HG02970 (cell line): Measurements from ENCODE around the gene GOLGA6L2.
"Not testable (repeated sequence)": the region's sequence is repeated elsewhere in the genome, so short reads cannot be mapped to it uniquely, and the experiment has no call there.

ENCODE experiments used
- ATAC-seq: cut with Tn5 transposase; IDR thresholded peaks from one replicate; pipeline ENCODE4 v1.9.1; 2021; ENCODE audit warnings: mild to moderate bottlenecking, moderate library complexity, moderate number of reproducible peaks; ENCODE audit not compliant: unreplicated experiment, low FRiP score

Gene GOLGA6L2

DNA sequence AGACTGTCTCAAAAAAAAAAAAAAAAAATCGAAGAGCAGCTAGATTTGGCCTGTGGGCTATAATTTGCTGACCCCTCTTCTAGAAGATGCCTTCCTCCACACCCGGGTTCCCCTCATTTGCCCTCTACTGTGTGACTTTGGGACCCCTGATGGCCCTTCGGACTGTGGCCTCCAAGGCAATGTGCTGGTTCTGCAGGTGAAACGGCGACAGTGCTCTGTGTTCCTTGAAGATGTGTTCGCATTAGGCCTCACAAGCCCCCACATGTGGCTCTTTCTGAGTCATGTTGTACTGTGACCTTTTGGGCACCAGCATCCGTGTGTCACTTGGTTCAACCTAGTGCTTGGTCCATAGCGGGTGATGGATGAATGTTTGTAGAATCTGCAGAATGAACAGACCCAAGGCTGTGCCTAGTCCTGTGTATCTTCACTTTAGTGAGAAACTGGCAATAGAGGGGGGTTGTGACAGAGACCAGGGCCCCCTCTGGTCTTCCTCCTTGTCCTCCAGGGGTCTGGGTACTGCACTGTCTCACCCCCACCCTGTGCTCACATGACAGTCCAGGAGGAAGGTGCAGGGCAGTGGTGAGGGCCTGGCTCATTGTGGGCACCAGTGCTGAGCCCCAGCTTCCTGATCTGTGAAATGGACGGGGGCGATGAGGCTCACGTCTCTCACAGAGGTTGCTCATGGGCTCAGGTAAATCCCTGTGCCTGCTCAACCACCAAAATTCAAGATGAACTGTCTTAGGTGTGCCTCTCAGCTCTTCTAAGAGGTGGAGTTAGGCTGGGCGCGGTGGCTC, 22.7 kb downstream of the GOLGA6L2 start:
- ATAC-seq, result no peak

DNA sequence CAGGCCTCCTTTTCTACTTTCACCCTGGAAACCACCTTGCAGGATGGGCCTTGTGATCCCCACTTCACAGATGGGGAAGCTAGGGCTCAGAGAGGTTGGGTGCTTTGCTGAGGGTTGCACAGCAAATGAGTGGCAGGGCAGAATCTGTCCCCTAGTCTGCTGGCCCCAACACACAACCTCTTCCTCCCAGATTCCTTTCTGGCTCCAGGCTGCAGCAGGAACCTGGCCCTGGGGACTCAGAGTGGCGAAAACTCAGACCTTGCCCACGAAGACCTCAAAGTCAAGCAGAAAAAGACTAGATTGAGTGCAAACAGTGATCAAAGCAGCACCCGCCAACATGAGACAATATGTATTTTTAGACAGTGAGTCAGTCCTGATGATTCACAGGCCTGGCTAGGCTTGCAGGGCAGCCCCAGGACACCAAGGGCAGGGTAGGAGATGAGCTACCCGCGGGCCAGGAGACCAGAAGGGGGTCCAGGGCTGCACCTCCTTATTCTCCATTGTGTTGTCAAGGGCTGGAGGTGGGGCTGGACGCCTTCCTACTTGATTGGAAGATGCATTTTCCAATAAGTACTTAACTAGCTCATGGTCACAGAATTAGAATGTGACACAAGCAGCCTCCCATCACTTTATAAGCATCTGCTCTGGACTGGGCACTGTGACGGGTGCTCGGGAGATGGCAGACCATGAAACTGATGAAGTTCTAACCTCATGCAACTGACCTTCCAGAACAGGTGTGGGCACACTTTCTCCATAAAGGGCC, 23.9 kb downstream of the GOLGA6L2 start:
- ATAC-seq, result no peak

DNA sequence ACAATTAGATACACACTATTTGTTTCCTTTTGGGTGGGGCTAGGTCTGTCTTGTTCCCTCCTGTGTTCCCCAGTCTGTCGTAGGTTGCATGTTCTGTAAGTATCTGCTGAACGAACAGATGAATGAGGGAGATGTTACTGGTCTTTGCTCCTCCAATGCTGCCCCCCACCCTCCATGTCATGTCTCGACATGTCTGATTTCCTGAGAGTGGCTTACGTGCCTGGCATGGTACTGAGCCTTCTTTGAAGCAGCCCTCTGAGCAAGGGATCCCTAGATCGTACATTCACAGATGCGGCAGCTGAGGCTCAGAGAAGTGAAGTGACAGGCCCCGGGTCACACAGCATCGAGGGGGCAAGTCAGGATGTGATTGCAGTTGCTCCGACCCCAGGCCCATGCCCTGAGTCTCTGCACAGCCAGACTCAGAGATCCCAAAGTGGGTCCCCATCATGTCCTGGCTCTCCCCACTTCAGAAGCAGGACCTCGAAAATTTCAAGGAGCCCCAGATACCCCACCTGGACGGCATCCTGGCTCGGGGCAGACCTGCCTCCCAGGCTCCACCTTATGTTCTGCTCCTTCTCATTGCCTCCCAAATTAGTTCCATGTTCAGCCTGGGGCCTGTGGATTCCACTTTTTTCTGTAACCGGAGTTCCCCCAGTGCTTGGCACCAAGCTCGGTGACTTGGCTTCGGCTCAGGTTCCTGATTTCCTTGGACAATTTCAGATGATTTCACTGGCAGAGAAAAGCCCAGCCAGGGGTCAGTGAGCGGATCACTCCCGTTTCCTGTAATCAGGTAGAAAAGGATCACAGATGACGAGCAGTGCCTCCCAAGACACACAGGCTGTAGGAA, 24.7 kb downstream of the GOLGA6L2 start:
- no peak for ATAC-seq

DNA sequence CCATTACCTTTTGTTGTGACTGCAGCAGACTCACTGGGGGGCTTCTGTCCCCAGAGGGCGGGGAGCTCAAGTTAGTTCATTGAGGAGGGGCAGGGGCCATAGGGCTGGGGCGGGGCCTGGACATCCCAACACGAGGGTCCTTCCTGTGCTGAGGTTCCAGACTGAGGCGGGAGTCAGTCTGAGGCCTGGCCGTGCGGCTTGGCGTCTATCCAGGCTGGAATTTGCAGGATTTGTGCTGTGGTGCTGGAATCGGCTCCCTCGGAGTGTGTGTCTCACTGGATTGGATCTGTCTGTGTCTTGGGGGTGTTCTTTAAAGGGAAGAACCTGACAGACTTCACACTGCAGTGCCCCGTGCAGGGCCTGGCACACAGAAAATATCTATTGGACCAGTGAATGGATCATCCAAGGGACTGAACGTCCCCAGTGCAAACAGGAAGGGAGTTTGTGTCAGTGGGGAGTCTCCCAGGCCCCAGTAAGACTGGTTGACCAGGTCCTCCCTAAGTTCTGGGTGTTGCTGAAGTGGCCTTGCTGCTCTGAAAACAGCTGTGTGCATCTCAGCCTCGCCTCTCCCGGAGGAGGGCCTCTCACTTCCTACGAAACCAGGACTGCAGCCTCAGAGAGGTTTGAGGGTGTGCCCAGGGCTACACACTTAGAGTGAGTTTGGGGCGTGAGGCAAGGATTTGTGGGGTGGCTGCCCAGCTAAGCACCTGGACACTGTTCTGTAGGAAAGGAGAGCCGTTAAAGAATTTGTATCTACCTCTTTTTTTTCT, 26.1 kb downstream of the GOLGA6L2 start:
- no peak for ATAC-seq

DNA sequence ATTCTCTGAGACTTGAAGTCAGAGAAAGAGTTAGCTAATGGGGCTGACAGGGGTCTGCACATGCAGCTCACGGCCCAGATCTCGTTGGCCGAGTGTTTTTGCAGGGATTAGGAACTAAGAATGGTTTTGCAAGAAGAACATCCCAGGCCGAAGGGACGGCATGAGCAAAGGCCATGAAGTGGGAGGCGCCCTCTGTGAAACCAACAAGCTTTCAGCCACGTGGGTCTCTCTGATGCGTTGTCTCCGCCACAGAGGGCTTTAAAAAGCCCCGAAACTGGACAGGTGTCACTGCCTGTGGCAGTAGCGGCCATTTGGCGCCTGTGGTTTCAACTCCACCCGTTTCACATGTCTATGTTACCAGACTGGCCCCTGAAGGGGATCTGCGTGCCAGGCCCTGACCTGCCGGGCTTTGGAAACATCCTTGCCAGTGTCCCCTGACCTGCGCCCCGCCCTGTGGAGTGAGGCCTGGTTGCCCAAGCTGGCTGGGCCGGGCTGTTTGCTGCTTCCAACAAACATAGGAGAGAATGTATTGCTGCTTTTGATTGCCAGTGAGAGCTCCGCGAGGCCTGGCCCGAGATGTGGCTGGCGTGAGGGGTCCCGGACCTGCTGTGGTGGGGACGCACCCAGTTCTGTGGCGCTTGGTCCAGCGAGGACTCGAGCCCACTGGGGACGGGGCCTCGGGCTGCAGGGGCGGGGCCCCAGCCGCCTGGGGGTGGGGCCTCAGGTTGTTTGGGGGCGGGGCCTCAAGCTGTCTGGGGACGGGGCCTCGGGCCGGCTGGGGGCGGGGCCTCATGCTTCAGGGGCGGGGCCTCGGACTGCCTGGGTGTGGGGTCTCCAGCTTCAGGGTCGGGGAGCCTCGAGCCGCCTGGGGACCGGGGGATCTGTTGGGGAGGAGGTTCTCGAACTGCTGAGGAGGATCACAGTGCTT, 30.4 kb downstream of the GOLGA6L2 start:
- no peak for ATAC-seq

DNA sequence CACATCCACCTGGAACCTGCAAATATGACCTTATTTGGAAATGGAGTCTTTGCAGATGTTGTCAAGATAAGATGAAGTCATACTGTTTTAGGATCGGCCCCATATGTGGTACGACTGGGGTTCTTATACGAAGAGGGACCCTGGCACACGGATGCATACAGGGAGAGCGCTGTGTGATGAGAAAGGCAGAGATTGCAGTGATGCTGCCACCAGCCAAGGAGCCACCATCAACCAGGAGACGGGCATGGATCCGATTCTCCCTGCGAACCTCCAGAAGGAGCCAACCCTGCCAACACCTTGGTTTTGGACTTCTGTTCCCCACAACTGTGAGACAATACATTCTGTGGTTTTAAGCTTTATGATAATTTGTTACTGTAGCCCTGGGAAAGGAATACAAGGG, 31.2 kb downstream of the GOLGA6L2 start:
- not testable (repeated sequence) for ATAC-seq

DNA sequence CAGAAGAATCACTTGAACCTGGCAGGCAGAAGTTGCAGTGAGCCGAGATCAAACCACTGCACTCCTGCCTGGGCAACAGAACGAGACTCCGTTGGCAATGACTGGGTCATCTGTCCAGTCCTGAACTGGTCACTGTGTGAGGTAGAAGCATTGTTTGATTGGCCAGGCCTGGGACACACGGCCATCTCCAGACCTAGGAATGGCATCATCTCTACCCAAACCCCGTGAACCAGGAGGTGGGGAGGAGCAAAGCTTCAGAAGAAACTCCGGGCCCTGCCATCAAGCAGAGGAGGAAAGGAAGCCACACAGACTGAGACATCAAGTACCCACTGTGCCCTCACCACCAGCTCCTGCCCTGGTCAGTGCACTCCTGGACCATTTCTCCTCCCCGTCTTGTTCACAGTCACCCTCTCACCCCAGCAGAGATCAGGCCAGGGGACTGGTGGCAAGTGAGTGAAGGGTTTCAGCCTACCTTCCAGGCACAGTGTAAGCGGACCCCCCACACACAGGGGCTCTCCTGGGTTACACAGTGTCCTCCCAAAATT, 31.6 kb downstream of the GOLGA6L2 start:
- ATAC-seq, result no peak

DNA sequence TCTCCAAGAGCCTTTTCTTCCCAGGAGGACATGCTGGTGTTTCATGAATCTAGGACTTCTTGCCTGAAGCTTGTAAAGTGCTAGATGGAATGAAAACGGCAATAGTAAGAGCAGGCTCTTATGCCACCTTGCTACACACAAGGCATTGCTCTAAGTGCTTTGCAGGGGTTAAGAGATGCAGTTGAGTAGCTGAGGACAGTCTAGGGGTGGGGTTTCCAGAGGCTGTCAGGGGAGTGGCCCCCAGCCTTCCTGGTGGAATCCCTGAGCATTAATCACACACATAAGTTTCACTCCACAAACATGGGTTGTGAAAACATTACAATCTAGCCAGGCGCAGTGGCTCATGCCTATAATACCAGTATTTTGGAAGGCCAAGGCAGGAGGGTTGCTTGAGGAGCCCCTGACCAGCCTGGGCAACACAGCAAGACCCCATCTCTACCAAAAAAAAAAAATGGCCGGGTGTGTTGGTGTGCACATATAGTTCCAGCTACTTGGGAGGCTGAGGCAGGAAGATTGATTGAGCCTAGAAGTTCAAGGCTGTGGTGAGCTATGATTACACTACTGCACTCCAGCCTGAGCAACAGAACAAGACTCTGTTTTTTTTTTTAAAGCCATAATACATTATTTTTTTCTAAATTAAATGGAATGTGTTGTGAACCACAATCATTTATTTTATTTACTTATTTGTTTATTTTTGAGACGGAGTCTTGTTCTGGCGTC, 34.0 kb downstream of the GOLGA6L2 start:
- ATAC-seq, result not testable (repeated sequence)

DNA sequence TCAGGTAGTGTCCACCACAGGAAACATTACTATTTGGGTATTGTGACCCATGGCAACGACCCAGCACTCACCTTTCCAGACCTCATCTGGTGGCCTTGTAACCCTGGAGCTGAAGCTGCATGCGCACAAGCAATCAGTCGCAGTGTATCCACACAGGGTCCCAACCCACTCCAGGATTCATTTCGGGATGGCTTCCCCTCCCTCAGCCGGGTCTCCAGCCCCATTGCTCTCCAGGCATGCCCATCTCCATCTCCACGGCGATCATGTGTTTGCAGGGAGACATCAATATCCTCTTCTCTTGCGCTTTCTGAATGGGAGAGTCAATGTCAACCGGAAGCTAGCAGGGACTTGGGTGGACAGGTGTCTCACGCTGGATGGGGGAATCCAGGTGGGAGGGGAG, 35.2 kb downstream of the GOLGA6L2 start:
- no peak for ATAC-seq

DNA sequence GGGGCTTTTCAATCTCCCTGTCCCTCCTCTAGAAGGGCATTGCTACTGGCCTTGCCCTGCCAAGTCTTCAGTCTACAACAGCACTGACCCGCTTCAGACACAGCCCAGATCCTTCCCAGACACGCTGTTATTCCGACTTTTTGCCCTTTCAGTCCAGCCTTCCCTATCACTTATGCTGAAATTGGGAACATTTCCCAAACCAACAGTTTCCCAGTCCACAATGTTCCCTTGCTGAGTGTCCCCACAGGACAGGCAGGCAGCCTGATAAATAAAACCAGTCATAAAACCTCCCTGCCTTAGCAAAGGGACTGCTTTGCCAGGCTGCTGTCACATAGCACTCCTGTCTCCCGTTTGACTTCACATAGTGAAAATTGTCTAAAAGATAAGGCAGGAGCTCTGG, 43.5 kb downstream of the GOLGA6L2 start:
- ATAC-seq, result no peak

DNA sequence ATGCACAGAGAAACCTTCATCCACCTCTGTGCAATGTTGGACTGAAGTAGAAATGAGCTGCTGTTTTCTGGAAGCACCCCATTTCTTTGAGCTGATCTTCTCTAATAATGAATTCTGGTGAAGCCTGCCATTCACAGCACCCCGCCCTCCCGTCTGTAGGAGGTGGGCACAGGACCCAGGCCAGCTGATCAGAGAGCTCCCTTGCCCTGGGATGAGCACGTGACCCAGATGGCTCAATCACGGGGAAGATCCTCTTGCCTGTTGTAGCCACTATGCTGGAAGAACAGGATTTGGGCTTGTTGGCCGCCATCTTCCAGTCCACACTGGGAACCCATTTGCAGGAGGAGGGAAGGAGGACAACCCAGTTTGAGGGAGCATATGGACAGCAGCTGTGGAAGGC, 44.5 kb downstream of the GOLGA6L2 start:
- ATAC-seq, result no peak

DNA sequence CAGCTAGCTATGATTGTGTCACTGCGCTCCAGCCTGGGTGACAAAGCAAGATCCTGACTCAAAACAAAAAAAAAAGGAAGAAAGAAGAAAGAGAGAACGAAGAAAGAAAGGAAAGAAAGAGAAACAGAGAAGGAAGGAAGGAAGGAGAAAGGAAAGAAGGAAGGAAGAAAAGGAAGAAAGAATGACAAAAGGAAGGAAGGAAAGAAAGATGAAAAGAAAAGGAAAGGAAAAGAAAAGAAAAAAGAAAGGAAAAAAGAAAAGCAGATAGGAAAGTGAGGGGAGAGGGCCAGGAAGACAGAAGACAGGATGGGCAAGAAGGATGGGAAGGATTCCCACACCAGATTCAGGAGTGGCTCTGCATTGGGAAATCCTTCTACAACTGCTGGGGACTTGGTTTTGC, 44.9 kb downstream of the GOLGA6L2 start:
- ATAC-seq, result no peak

DNA sequence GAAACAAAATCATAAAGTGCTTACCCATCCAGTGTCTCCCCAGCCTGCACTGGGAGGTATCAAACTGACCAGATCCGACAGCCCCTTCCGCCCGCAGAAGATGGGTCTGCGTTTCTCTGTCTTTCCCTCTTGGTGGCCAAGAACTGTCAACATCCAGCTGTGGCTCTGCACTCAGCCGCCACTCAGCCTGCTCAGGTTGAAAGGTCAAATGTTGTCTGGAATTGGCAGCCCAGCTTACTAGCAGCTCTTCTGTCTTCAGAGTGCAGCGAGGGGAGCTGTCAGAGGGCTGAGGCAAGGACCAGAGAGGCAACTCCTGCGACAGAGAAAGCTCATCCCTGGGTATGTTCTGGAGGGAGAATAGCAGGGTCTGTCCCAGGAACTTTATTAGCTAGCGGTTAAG, 45.4 kb downstream of the GOLGA6L2 start:
- no peak for ATAC-seq

DNA sequence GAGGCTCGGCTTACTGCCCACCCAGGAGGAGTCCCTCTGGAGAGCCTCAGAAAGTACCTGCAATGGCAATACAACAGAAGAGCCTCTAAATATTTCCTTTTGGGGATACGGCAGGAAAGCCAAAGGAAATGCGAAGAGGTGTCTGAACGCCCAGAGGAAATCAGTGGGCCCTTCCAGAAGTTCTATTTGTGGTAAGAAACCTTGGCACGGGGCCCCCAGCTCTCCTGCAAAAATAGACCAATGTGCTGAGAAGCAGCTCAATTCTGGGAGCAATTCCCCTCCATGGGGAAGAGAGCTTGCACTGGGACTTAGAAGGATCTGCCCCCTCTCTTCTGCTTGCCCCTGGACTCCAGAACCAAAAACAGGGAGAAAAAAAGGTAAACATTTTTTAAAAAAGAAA, 47.8 kb downstream of the GOLGA6L2 start:
- ATAC-seq, result not testable (repeated sequence)

DNA sequence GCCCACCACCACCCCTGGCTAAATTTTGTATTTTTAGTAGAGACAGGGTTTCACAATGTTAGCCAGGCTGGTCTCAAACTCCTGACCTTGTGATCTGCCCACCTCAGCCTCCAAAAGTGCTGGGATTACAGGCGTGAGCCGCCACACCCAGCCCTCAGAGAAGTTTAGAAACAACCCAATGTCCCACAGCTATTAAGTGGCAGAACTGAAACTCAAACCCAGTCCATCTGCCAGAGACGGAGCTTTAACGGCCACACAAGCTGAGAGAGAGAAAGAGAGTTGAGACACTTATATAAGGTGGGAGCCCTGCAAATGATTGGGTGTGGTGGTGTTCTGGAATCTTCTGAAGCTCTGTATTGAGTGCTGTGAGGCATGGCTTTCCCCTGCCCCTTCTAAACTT, 48.7 kb downstream of the GOLGA6L2 start:
- ATAC-seq, result not testable (repeated sequence)

DNA sequence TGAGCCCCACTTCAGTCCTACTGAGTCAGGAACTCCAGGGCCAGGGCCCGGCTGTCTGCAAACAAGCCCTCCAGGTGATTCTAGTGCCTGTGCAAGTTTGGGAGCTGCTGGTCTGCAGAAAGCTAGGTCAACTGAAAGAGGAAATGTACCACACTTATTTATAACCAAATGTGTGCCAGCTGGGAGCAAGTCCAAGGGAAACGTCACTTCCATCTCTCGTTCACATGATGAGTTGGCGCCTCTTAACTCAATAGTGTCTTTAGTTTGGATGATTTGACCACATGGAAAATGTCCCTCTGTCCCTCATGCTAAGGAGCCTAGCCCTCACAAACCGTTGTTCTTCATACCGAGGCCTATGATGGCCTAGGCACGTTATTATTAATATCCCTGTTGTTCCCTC, 49.3 kb downstream of the GOLGA6L2 start:
- no peak for ATAC-seq

DNA sequence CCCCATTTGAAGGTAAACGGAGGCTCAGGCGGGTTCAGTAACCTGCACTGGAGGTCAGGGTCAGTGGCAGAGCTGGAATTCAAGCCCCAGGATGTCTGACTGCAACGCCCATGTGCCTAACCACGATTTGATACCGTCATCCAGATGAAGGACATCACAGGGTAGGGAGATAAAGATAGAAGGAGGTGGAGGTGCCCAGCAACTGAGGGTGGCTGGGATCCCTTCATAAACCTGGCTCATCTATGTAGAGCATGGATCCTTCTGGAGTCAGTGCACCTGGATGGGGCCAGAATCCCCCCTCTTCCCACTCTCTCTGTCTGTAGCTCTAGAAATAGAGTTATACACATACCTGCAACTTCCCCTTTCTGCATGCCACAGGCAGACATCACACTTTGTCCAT, 51.2 kb downstream of the GOLGA6L2 start:
- ATAC-seq, result no peak

DNA sequence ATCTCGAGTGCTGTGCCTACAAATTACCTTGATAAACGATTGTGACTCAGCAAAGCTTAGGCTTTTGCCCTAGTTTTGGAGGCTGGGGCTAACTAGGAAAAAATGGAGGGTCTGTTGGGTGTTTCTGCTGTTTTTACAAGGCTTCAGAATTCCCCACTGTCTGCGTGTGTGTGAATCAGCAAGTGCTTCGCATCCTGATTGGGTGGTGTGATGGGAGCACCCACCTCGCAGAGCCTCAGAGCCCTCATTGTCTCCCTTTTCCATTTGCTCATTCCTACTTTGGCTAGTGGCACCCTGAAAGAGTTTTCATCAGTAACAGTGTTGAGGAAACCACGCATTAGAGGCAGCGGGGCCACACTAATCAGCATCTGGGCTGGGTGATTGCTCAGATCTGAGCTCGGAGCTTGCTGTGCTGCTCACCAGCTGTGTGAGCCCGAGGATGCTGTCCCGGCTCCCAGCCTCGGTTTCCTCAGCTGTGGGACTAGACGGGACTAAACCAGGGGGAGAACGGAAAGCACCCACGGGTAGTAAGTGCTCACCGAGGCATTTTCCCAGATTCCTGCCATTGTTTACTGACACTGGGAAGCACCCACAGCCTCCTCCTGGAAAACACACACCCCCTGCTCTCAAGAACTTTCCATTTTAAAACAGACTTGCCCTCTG, 51.9 kb downstream of the GOLGA6L2 start:
- no peak for ATAC-seq
